Body of pancreas (tissue), 4 donors: ENCODE data around the gene RTN4IP1.

Source experiments
- CTCF ChIP-seq, 7 experiments: fragments of 450-650 bp in 4 of 7; fragments of 200-600 bp in 3 of 7; sonication (generic) in 3 of 7; IDR thresholded peaks; one replicate each; pipeline ENCODE4 v1.5.1; 2016 to 2019; ENCODE audit warnings: antibody characterized with exemption in 7 of 7
- POLR2A ChIP-seq, 3 donors: fragments of 450-650 bp; IDR thresholded peaks; one replicate each; pipeline ENCODE4 v1.6.1; 2016; ENCODE audit warnings: antibody characterized with exemption in 3 of 3, mild to moderate bottlenecking in 2 of 3

DNA sequence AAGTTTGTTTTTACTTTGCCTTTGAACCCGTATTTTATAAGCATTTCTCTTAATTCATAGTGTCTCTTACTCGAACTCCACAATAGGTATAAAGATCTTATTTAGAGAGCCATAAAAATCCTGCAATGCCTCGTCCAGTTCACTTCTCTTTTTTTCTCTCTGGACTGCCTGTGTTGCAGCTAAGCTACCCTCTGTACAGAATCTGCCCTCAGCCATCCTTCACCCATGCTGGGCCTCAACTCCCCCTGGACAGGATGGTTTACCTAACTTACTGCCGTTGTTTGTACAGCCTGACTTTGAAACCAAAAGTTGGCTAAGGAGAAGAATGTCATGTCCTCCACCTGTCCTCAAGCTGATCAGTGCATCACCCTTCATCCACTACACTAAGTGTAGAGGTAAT is 10.5 kb upstream of the RTN4IP1 start:
- TF ChIP-seq CTCF (IDR thresholded peaks at IDR 0.05) (no peak), POLR2A (IDR thresholded peaks at IDR 0.05) (no peak)
